Measurements from ENCODE around the gene NADK2.

The NADK2 gene

DNA sequence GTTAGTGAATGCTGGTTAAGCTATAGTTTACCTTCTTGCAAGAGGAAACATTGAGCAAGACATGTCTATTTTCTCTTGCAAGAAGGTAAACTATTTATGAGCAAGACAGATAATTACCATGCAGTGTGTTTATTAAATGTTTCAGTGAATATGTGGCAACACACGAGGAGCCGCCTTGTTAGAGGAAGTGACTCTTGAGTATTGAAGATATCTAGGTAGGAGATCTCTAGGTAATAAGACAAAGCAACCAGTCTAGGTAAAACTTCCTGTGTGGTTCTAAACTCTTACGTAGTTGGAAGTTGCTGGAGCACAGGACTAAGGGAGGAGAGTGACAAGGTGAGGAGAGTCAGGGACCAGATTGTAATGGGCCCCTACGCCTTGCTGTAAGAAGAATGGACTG, 73.0 kb downstream of the NADK2 start:
- H3K27me3 ChIP-seq (ENCODE audit: control insufficient read depth, insufficient read depth, low read length, poor library complexity, severe bottlenecking), result no peaks in the 10 kb centered on the region
- 95 to 96% methylated on average over 4 of the region's 4 CpGs for WGBS, 2 experiments

DNA sequence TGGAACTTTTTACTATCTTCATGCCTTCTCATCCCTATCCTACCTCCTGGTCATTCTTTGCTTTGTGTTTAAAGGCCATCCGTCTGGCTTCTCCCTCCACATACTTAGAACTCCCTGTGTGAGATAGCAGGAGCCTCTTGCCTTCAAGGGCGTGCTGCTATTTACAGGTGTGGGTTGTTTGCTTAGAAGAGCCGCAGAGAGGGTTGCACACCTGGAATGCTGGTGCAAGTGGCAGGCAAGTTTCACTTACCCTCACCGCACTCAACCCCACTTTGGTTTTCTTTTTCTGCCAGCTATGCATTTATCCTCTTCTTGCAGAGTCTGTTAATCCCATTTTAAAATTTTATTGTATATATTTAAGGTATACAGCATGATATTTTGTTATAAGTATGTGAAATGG, 77.3 kb downstream of the NADK2 start:
- Histone ChIP-seq H3K4me3 (ENCODE audit: insufficient read depth, low read depth, low read length) (no peak overlapping the region), H3K4me1 (ENCODE audit: control insufficient read depth, insufficient read depth, low read length) (no peaks in the 10 kb centered on the region), H3K27me3 (ENCODE audit: control insufficient read depth, insufficient read depth, low read length, poor library complexity, severe bottlenecking) (no peaks in the 10 kb centered on the region), H3K9me3 (ENCODE audit: control insufficient read depth, low read length) (no peaks in the 10 kb centered on the region), H3K36me3 (ENCODE audit: control insufficient read depth, insufficient read depth, low read length) (peaks cover 56% of the 10 kb centered on the region), H3K27ac (ENCODE audit: insufficient read depth, low read depth, low read length, poor library complexity, severe bottlenecking) (no peak overlapping the region)
- 95 to 98% methylated on average over 4 of the region's 4 CpGs for WGBS, 2 experiments

More for the DNA sequence above, 73.0 kb downstream of the NADK2 start:
- H3K4me1 ChIP-seq (ENCODE audit: control insufficient read depth, insufficient read depth, low read length), result no peaks in the 10 kb centered on the region
- peaks cover 52% of the 10 kb centered on the region for H3K36me3 ChIP-seq (ENCODE audit: control insufficient read depth, insufficient read depth, low read length)
- no peak overlapping the region for H3K27ac ChIP-seq (ENCODE audit: insufficient read depth, low read depth, low read length, poor library complexity, severe bottlenecking)
- no peak overlapping the region for H3K4me3 ChIP-seq (ENCODE audit: insufficient read depth, low read depth, low read length)
- H3K9me3 ChIP-seq (ENCODE audit: control insufficient read depth, low read length), result no peaks in the 10 kb centered on the region

DNA sequence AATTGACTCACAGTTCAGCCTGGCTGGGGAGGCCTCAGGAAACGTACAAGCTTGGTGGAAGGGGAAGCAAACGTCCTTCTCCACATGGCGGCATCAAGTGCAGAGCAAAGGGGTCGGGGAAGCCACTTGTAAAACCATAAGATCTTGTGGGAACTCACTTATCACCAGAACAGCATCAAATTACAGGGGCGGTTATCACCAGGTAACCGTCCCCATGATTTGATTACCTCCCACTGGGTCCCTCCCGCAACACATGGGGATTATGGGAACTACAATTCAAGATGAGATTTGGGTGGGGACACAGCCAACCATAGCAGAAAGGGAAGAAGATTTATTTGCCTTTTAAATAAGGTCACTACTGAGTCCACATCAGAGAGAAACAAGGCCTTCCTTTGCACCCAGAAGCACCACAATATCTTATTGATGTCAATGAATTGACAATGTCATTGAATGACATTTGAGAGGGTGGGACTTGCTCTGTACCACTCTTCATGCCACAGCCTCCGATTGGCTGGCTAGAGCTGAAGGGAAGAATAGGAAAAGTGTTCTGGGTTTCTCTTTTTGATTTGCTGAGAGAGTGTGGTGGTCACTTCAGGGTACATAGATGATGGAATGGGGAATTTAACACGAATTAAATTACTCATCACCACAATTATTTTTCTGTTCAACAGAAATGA, 78.8 kb downstream of the NADK2 start:
- H3K27ac ChIP-seq (ENCODE audit: insufficient read depth, low read depth, low read length, poor library complexity, severe bottlenecking), result no peak overlapping the region
- H3K9me3 ChIP-seq (ENCODE audit: control insufficient read depth, low read length), result no peaks in the 10 kb centered on the region
- 92 to 95% methylated on average over 8 of the region's 9 CpGs for WGBS, 2 experiments
- peaks cover 57% of the 10 kb centered on the region for H3K36me3 ChIP-seq (ENCODE audit: control insufficient read depth, insufficient read depth, low read length)
- H3K4me3 ChIP-seq (ENCODE audit: insufficient read depth, low read depth, low read length), result no peak overlapping the region
- H3K27me3 ChIP-seq (ENCODE audit: control insufficient read depth, insufficient read depth, low read length, poor library complexity, severe bottlenecking), result no peaks in the 10 kb centered on the region
- H3K4me1 ChIP-seq (ENCODE audit: control insufficient read depth, insufficient read depth, low read length), result no peaks in the 10 kb centered on the region

DNA sequence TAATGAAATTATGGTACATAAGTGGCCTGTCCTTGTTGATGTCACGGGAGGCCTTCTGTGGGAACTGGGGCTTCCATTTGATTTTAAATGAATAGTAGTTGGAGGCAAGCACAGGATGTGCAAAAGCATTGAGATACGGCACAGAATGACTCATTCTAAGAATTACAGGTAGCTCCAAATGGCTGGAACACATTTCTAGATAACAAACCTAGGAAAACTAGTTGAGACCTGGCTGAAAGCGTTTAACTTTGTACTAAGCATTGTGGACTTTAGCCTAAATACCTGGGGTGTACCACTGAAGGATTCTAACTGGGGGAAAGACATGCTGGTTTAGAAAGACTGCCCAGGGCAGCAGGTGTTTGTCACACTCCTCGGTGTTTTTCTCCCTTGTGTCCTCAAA, 80.4 kb downstream of the NADK2 start:
- Histone ChIP-seq H3K9me3 (ENCODE audit: control insufficient read depth, low read length) (no peaks in the 10 kb centered on the region), H3K27me3 (ENCODE audit: control insufficient read depth, insufficient read depth, low read length, poor library complexity, severe bottlenecking) (no peaks in the 10 kb centered on the region), H3K4me3 (ENCODE audit: insufficient read depth, low read depth, low read length) (no peak overlapping the region), H3K27ac (ENCODE audit: insufficient read depth, low read depth, low read length, poor library complexity, severe bottlenecking) (no peak overlapping the region), H3K36me3 (ENCODE audit: control insufficient read depth, insufficient read depth, low read length) (peaks cover 62% of the 10 kb centered on the region), H3K4me1 (ENCODE audit: control insufficient read depth, insufficient read depth, low read length) (no peaks in the 10 kb centered on the region)
- 95 to 97% methylated on average over 4 of the region's 4 CpGs for WGBS, 2 experiments

DNA sequence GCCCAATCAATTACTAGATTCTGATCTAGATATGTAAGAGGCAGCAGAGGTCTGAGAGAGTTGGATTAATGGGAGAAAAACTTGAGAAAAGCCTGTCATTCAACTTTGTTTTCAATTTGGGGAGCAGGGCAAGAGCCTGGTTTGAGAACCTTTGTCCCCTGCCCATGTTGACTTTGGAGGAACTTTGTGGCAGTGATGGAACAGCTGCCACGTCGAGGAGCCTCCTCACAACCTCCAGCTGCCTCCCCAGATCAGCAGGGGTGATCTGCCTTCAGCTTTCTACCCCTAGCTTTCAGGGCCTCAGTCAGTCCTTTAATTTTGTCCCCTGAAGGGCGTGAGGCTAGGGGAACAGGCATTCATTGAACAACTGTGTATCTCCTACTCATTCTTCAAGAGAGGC, 81.1 kb downstream of the NADK2 start:
- Histone ChIP-seq H3K9me3 (ENCODE audit: control insufficient read depth, low read length) (no peaks in the 10 kb centered on the region), H3K27me3 (ENCODE audit: control insufficient read depth, insufficient read depth, low read length, poor library complexity, severe bottlenecking) (no peaks in the 10 kb centered on the region), H3K4me3 (ENCODE audit: insufficient read depth, low read depth, low read length) (no peak overlapping the region), H3K27ac (ENCODE audit: insufficient read depth, low read depth, low read length, poor library complexity, severe bottlenecking) (no peak overlapping the region), H3K36me3 (ENCODE audit: control insufficient read depth, insufficient read depth, low read length) (peaks cover 59% of the 10 kb centered on the region), H3K4me1 (ENCODE audit: control insufficient read depth, insufficient read depth, low read length) (no peaks in the 10 kb centered on the region)
- 92 to 96% methylated on average over 3 of the region's 3 CpGs for WGBS, 2 experiments

DNA sequence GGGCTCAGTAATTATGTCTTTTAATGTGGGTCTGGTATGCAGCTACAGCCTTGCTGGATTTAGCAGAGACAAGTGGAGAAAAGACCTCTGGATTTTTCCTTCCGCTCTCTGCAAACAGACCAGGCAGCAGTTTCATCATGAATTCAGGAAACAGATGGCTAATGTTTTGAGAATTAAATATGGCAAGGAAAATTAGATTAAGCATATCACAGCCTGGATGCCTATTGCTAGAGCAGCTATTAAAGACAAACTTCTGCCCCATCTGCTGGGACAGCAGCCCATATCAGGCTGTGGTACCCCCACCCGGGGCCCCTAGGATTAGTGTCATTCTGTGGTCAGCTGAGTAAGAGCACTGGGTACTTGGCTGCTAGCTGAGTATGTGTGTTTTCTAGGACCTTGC, 83.6 kb downstream of the NADK2 start:
- H3K4me1 ChIP-seq (ENCODE audit: control insufficient read depth, insufficient read depth, low read length), result no peaks in the 10 kb centered on the region
- H3K9me3 ChIP-seq (ENCODE audit: control insufficient read depth, low read length), result no peaks in the 10 kb centered on the region
- no peaks in the 10 kb centered on the region for H3K27me3 ChIP-seq (ENCODE audit: control insufficient read depth, insufficient read depth, low read length, poor library complexity, severe bottlenecking)
- H3K4me3 ChIP-seq (ENCODE audit: insufficient read depth, low read depth, low read length), result no peak overlapping the region
- 91 to 97% methylated on average over 2 of the region's 2 CpGs for WGBS, 2 experiments
- no peak overlapping the region for H3K27ac ChIP-seq (ENCODE audit: insufficient read depth, low read depth, low read length, poor library complexity, severe bottlenecking)
- H3K36me3 ChIP-seq (ENCODE audit: control insufficient read depth, insufficient read depth, low read length), result peaks cover 58% of the 10 kb centered on the region

DNA sequence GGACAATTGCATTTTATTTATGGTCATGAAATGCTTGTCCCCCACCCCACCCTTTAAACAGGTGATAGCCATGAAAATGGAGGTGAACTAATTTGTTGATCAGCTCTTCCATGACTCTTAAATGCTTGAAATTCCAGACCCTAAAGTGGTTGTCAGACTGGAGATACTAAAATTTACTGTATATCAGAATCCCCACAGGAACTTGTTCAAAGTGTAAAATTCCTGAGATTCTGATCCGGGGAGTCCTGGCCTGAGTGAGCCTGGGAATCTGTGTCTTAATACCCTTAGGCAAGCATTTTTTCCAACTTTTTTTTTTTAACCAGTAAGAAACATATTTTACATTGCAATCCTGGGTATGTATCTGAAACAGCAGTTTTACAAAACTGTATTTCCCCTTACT, 85.1 kb downstream of the NADK2 start:
- Histone ChIP-seq H3K9me3 (ENCODE audit: control insufficient read depth, low read length) (no peaks in the 10 kb centered on the region), H3K27ac (ENCODE audit: insufficient read depth, low read depth, low read length, poor library complexity, severe bottlenecking) (peak overlapping the region; percentile 22), H3K4me1 (ENCODE audit: control insufficient read depth, insufficient read depth, low read length) (no peaks in the 10 kb centered on the region), H3K4me3 (ENCODE audit: insufficient read depth, low read depth, low read length) (no peak overlapping the region), H3K36me3 (ENCODE audit: control insufficient read depth, insufficient read depth, low read length) (peaks cover 48% of the 10 kb centered on the region), H3K27me3 (ENCODE audit: control insufficient read depth, insufficient read depth, low read length, poor library complexity, severe bottlenecking) (no peaks in the 10 kb centered on the region)
- 89 to 93% methylated on average over 1 of the region's 1 CpG for WGBS, 2 experiments

DNA sequence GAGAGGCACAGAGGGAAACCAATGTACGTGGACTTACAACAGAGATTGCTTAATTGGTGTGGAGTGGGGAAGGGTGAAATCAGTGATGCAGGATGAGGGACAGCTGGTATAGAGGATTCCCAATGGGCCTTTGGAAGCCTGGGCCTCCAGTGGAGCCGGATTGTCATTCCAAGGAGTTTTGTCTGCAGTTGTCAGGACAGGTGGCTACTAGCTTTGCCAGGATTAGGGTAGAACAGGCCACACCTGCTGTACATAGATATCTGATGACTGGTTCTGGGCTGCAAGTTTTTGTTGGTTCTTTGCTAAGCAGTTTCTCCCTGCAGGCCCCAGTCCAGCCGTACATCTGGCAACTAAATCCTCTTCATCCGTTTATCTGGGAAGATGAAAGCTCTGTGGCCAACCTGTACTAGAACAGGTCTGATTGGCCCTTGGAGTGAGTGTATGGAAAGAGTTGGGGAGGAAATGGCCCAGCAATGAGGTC, 85.6 kb downstream of the NADK2 start:
- Histone ChIP-seq H3K27me3 (ENCODE audit: control insufficient read depth, insufficient read depth, low read length, poor library complexity, severe bottlenecking) (no peaks in the 10 kb centered on the region), H3K4me1 (ENCODE audit: control insufficient read depth, insufficient read depth, low read length) (no peaks in the 10 kb centered on the region), H3K36me3 (ENCODE audit: control insufficient read depth, insufficient read depth, low read length) (peaks cover 43% of the 10 kb centered on the region), H3K4me3 (ENCODE audit: insufficient read depth, low read depth, low read length) (no peak overlapping the region), H3K27ac (ENCODE audit: insufficient read depth, low read depth, low read length, poor library complexity, severe bottlenecking) (no peak overlapping the region), H3K9me3 (ENCODE audit: control insufficient read depth, low read length) (no peaks in the 10 kb centered on the region)
- 94% methylated on average over 4 of the region's 4 CpGs for WGBS, 2 experiments

DNA sequence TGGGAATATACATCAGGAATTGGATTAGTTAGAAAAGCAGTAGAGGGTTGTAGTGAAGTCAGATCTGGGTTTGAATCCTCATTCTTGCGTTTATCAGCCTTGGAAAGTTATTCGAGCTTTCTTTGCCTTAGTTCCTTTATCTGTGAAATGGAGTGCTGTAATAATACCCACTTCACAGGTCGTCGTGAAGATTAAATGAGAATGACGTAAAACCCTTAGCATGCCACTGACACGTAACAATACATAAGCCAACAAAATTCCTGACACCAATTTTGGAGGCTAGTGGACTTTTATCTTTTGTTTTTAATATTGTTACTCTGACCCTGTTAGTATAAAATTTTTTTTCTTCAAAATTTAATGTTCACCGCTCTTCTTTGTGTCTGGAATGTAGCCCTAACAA, 86.4 kb downstream of the NADK2 start:
- H3K36me3 ChIP-seq (ENCODE audit: control insufficient read depth, insufficient read depth, low read length), result peaks cover 36% of the 10 kb centered on the region
- H3K4me3 ChIP-seq (ENCODE audit: insufficient read depth, low read depth, low read length), result no peak overlapping the region

DNA sequence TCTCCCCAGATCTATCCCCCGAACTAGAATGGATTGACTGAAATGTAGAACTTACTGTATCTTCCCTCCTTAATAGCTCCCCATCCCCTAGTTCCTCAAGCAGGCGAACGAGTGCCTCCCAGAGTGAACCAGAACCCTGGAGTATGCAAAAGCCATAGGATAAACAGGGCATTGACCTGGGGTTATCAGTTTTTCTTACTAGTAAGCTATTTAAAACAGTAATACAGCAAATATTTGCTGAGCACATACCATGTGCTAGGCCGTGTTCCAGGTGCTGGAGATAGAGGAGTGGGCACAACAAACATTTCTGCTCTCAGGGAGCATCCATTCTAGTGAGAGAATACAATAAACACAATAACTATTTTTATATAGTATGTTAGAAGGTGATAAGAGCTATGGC, 88.0 kb downstream of the NADK2 start:
- no peaks in the 10 kb centered on the region for H3K27me3 ChIP-seq (ENCODE audit: control insufficient read depth, insufficient read depth, low read length, poor library complexity, severe bottlenecking)
- H3K4me1 ChIP-seq (ENCODE audit: control insufficient read depth, insufficient read depth, low read length), result no peaks in the 10 kb centered on the region
- H3K27ac ChIP-seq (ENCODE audit: insufficient read depth, low read depth, low read length, poor library complexity, severe bottlenecking), result no peak overlapping the region
- H3K4me3 ChIP-seq (ENCODE audit: insufficient read depth, low read depth, low read length), result no peak overlapping the region
- no peaks in the 10 kb centered on the region for H3K9me3 ChIP-seq (ENCODE audit: control insufficient read depth, low read length)
- WGBS, 2 experiments, result 92 to 94% methylated on average over 3 to 4 of the region's 4 CpGs
- peaks cover 33% of the 10 kb centered on the region for H3K36me3 ChIP-seq (ENCODE audit: control insufficient read depth, insufficient read depth, low read length)

More for the DNA sequence above, 86.4 kb downstream of the NADK2 start:
- no peaks in the 10 kb centered on the region for H3K9me3 ChIP-seq (ENCODE audit: control insufficient read depth, low read length)
- no peak overlapping the region for H3K27ac ChIP-seq (ENCODE audit: insufficient read depth, low read depth, low read length, poor library complexity, severe bottlenecking)
- H3K27me3 ChIP-seq (ENCODE audit: control insufficient read depth, insufficient read depth, low read length, poor library complexity, severe bottlenecking), result no peaks in the 10 kb centered on the region
- 95 to 97% methylated on average over 6 to 7 of the region's 7 CpGs for WGBS, 2 experiments
- no peaks in the 10 kb centered on the region for H3K4me1 ChIP-seq (ENCODE audit: control insufficient read depth, insufficient read depth, low read length)
